Endothelial cell of umbilical vein (primary cell): ENCODE data around the gene SPSB1. TPM values are rescaled to one million over a fixed set of nuclear protein-coding genes. Genes with fewer than 3 reads are reported as not detected.

ENCODE experiments used
- BruUV-seq: library from RNA; stranded (reverse); fragments of 400-500 nt; replicated peaks from 2 replicates; lab custom pipeline; 2021; lab: Mats Ljungman, UMichigan
- CTCF ChIA-PET: fragments of 300-600, 350-600 bp; sonication (Branson Sonifier 250); formaldehyde crosslinking; loops from one replicate; lab custom pipeline; 2021; ENCODE audit warnings: antibody characterized with exemption, inconsistent platforms; lab: Charles Lee
- POLR2A ChIA-PET: fragments of 300-600, 350-600 bp; sonication (Branson Sonifier 250); formaldehyde crosslinking; loops from one replicate; lab custom pipeline; 2021; ENCODE audit warnings: antibody characterized with exemption, inconsistent platforms; lab: Charles Lee
- DNase-seq: peaks from one replicate; pipeline ENCODE4 v3.0.0-alpha.2; 2011; ENCODE audit warnings: low read depth, low spot score
- FAIRE-seq: peaks from 2 replicates; lab custom pipeline; 2011; peaks lifted over from hg19 to GRCh38; lab: Jason Lieb, UNC
- H2AFZ ChIP-seq: 2 replicates; pipeline ENCODE4 v1.6.0; 2012; ENCODE audit warnings: low read depth, low read length, control low read depth, inconsistent platforms
- H3K27ac ChIP-seq: 2 replicates; pipeline ENCODE4 v1.5.1; 2011; ENCODE audit warnings: low read depth, mild to moderate bottlenecking, control low read depth, low read length, moderate library complexity; ENCODE audit not compliant: insufficient read depth
- H3K27me3 ChIP-seq, 2 experiments: 2 replicates each; pipeline versions ENCODE4 v1.6.0 to v1.6.1; 2011; ENCODE audit warnings: low read length in 2 of 2, mixed read lengths in 1 of 2; ENCODE audit not compliant: control insufficient read depth in 2 of 2, insufficient read depth in 2 of 2
- H3K36me3 ChIP-seq, 2 experiments: 2 replicates in 1 of 2; 3 replicates in 1 of 2; pipeline ENCODE4 v1.5.1; 2011; ENCODE audit warnings: low read length in 2 of 2, mild to moderate bottlenecking in 1 of 2, moderate library complexity in 1 of 2; ENCODE audit not compliant: control insufficient read depth in 2 of 2, insufficient read depth in 2 of 2; ENCODE audit errors: extremely low read depth in 1 of 2
- H3K4me1 ChIP-seq: 3 replicates; pipeline ENCODE4 v1.5.1; 2011; ENCODE audit warnings: mild to moderate bottlenecking, low read length; ENCODE audit not compliant: control insufficient read depth, insufficient read depth; ENCODE audit errors: extremely low read depth
- H3K4me2 ChIP-seq: 2 replicates; pipeline ENCODE4 v1.6.1; 2011; ENCODE audit warnings: low read length, control low read depth, mixed read lengths; ENCODE audit not compliant: insufficient read depth
- H3K4me3 ChIP-seq, 3 experiments: fragments of 200-600 bp in 1 of 3; sonication (generic), shearing (Covaris generic) in 1 of 3; replicated peaks in 1 of 3; 2 replicates each; pipeline ENCODE4 v1.5.1; 2011 to 2016; ENCODE audit warnings: control low read depth in 3 of 3, low read length in 3 of 3, mild to moderate bottlenecking in 2 of 3, inconsistent platforms in 1 of 3, low read depth in 1 of 3, moderate library complexity in 1 of 3; ENCODE audit not compliant: insufficient read depth in 1 of 3
- H3K79me2 ChIP-seq: 2 replicates; pipeline ENCODE4 v1.6.0; 2012; ENCODE audit warnings: low read length, inconsistent platforms; ENCODE audit not compliant: control insufficient read depth, insufficient read depth
- H3K9ac ChIP-seq: replicated peaks from 2 replicates; pipeline ENCODE3; 2011; ENCODE audit warnings: low read length, control low read depth; ENCODE audit not compliant: insufficient read depth; ENCODE audit errors: extremely low read depth
- H3K9me1 ChIP-seq: replicated peaks from 3 replicates; pipeline ENCODE4 v1.6.0; 2011; ENCODE audit warnings: mild to moderate bottlenecking, low read length; ENCODE audit not compliant: control insufficient read depth, insufficient read depth; ENCODE audit errors: extremely low read depth
- H3K9me3 ChIP-seq: replicated peaks from 2 replicates; pipeline ENCODE4 v1.5.1; 2012; ENCODE audit warnings: low read length, inconsistent platforms; ENCODE audit not compliant: control insufficient read depth, insufficient read depth
- H4K20me1 ChIP-seq: replicated peaks from 2 replicates; pipeline ENCODE3; 2011; ENCODE audit warnings: mild to moderate bottlenecking, low read length; ENCODE audit not compliant: control insufficient read depth, insufficient read depth; ENCODE audit errors: extremely low read depth
- EZH2 ChIP-seq: IDR thresholded peaks from 2 replicates; pipeline ENCODE4 v1.6.1; 2012; ENCODE audit warnings: borderline replicate concordance, low read depth, mild to moderate bottlenecking, moderate library complexity, low read length, inconsistent platforms; ENCODE audit not compliant: severe bottlenecking
- FOS ChIP-seq: IDR thresholded peaks from 2 replicates; pipeline ENCODE4 v1.6.1; 2011; ENCODE audit warnings: mild to moderate bottlenecking, low read length, moderate library complexity, borderline replicate concordance; ENCODE audit not compliant: insufficient read depth
- GATA2 ChIP-seq: IDR thresholded peaks from 2 replicates; pipeline ENCODE4 v1.7.0; 2011; ENCODE audit warnings: low read depth, mild to moderate bottlenecking, moderate library complexity, mixed read lengths, low read length; ENCODE audit not compliant: insufficient read length, insufficient read depth
- JUN ChIP-seq: IDR thresholded peaks from 2 replicates; pipeline ENCODE4 v1.6.1; 2011; ENCODE audit warnings: borderline replicate concordance, low read depth; ENCODE audit not compliant: insufficient read length, insufficient read depth
- MYC ChIP-seq: IDR thresholded peaks from one replicate; pipeline ENCODE4 v1.6.1; 2011; ENCODE audit warnings: mild to moderate bottlenecking, low read depth, low read length
- POLR2A ChIP-seq: IDR thresholded peaks from 2 replicates; pipeline ENCODE4 v1.6.1; 2012; ENCODE audit warnings: low read depth, mild to moderate bottlenecking, control low read depth, low read length
- POLR2AphosphoS5 ChIP-seq: IDR thresholded peaks from 2 replicates; pipeline ENCODE4 v1.6.1; 2012; ENCODE audit warnings: low read depth, mild to moderate bottlenecking, control low read depth, low read length, moderate library complexity; ENCODE audit not compliant: insufficient read depth
- dilution Hi-C: fragments of 300-500 bp; cut with MboI; formaldehyde crosslinking; loops from one replicate; pipeline ENCODE4 v1.15.0; 2019; ENCODE audit warnings: low sequenced_read_pairs; ENCODE audit not compliant: extremely low pct_ligation_motif_present
- intact Hi-C: fragments of 100-400 bp; cut with micrococcal nuclease; formaldehyde crosslinking; loops from one replicate; pipeline ENCODE4 v1.10.0; 2022
- polyA plus RNA-seq, 4 experiments: library from polyadenylated mRNA; depleted of rRNA in 3 of 4; stranded (reverse) in 3 of 4; unstranded in 1 of 4; fragments of >200 nt; gene quantifications; 2 replicates each; pipeline versions ENCODE4 v1.2.1 to v1.2.3, GENCODE V29; 2011 to 2012; ENCODE audit warnings: missing spikeins in 1 of 4
- total RNA-seq: library from RNA; stranded (reverse); gene quantifications from 2 replicates; pipeline ENCODE4 v1.2.3, GENCODE V29; 2021
- TF ChIP-seq, protein P1 (sequence below): IDR thresholded peaks from 2 replicates; pipeline ENCODE4 v1.6.1; 2011; ENCODE audit not compliant: insufficient read depth, insufficient read length
- TF ChIP-seq, protein P2 (sequence below), 2 donors: IDR thresholded peaks; 1 replicate in 1 of 2; 2 replicates in 1 of 2; pipeline ENCODE4 v1.5.1; 2011; ENCODE audit warnings: low read length in 2 of 2, mild to moderate bottlenecking in 2 of 2, moderate library complexity in 2 of 2, control low read depth in 1 of 2, inconsistent platforms in 1 of 2, low read depth in 1 of 2; ENCODE audit not compliant: insufficient read depth in 1 of 2; ENCODE audit errors: extremely low read depth in 1 of 2

Gene SPSB1
- total and polyA plus RNA-seq, 2 donors (not counting 3 experiments of a cell fraction or from before 2014, with no cell fraction given), result 41.9 to 61.2 TPM

DNA sequence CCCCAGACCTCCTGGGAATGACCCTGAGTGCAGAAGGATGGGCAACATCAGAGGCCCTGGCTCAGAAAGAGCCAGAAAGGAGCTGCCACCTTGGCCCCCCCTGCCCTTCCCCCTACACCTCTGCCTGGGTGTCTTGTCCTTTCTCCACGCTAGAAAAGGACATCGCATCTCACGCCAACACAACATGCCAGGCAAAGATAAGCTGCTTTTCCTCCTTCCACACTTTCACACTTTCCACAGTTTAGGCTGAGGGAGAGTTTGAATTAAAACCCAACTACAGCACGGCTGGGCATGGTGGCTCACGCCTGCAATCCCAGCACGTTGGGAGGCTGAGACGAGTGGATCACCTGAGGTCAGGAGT, 109.5 kb downstream of the SPSB1 start:
- no peaks in the 10 kb centered on the region for H4K20me1 ChIP-seq
- no peak overlapping the region for H2AFZ ChIP-seq
- dilution Hi-C loops, result no loop called here
- peak overlapping the region; percentile 88 for H3K9ac ChIP-seq
- peak overlapping the region; percentile 98 for H3K27ac ChIP-seq
- FAIRE-seq (no peak), DNase-seq (no peak)
- H3K9me3 ChIP-seq, result no peaks in the 10 kb centered on the region
- no peak overlapping the region for H3K4me3 ChIP-seq
- H3K9me1 ChIP-seq, result no peaks in the 10 kb centered on the region
- no peak for TF ChIP-seq GATA2
- TF ChIP-seq, protein P1, sequence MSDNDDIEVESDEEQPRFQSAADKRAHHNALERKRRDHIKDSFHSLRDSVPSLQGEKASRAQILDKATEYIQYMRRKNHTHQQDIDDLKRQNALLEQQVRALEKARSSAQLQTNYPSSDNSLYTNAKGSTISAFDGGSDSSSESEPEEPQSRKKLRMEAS, result no peak
- TF ChIP-seq, protein P2, sequence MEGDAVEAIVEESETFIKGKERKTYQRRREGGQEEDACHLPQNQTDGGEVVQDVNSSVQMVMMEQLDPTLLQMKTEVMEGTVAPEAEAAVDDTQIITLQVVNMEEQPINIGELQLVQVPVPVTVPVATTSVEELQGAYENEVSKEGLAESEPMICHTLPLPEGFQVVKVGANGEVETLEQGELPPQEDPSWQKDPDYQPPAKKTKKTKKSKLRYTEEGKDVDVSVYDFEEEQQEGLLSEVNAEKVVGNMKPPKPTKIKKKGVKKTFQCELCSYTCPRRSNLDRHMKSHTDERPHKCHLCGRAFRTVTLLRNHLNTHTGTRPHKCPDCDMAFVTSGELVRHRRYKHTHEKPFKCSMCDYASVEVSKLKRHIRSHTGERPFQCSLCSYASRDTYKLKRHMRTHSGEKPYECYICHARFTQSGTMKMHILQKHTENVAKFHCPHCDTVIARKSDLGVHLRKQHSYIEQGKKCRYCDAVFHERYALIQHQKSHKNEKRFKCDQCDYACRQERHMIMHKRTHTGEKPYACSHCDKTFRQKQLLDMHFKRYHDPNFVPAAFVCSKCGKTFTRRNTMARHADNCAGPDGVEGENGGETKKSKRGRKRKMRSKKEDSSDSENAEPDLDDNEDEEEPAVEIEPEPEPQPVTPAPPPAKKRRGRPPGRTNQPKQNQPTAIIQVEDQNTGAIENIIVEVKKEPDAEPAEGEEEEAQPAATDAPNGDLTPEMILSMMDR (IDR thresholded peaks at IDR 0.05; ENCODE audit: extremely low read depth in 1 of 2, insufficient read depth in 1 of 2, low read depth in 1 of 2, low read length in 2 of 2), result no peak
- no peak for TF ChIP-seq JUN
- TF ChIP-seq FOS, result no peak
- no peak for TF ChIP-seq MYC
- no peak for TF ChIP-seq POLR2A
- no peak for TF ChIP-seq EZH2
- TF ChIP-seq POLR2AphosphoS5, result no peak
- intact Hi-C loops, result loop anchor here (1.0 kb wide), 4 partner anchors 11 to 53 kb away; no protein-coding TSS in a partner anchor
- CTCF ChIA-PET, result interaction anchor here (0.6 to 5.3 kb wide), 15 partner anchors 7 to 135 kb away, joined by 3 to 22 read pairs (median 4); partner anchors contain the start of gene SPSB1
- POLR2A ChIA-PET, result interaction anchor here (1.1 to 1.3 kb wide), 4 partner anchors 11 to 40 kb away, joined by 3 to 6 read pairs (median 4); no protein-coding TSS in a partner anchor
- BruUV-seq, result TSS peak; percentile 30
- no peaks in the 10 kb centered on the region for H3K79me2 ChIP-seq
- H3K27me3 ChIP-seq, result no peaks in the 10 kb centered on the region
- peaks cover 55% of the 10 kb centered on the region for H3K4me1 ChIP-seq
- no peaks in the 10 kb centered on the region for H3K36me3 ChIP-seq
- H3K4me2 ChIP-seq, result peak overlapping the region; percentile 46
